Calu3 (cell line): ENCODE measurements around the gene PRR27. TPM values are rescaled to one million over a fixed set of nuclear protein-coding genes. Genes with fewer than 3 reads are reported as not detected.

Source experiments
- BruUV-seq: library from RNA; stranded (reverse); fragments of 400-500 nt; replicated peaks from 2 replicates; lab custom pipeline; 2021; lab: Mats Ljungman, UMichigan
- CTCF ChIA-PET: fragments of 300-600 bp; sonication (Branson Sonifier 250); formaldehyde crosslinking; loops from one replicate; lab custom pipeline; 2022; ENCODE audit warnings: antibody characterized with exemption; lab: Charles Lee
- DNase-seq: peaks from one replicate; pipeline ENCODE4 v3.0.0; 2022
- H3K27ac Mint-ChIP-seq: one replicate; pipeline ENCODE4 v1.8.0; 2022; ENCODE audit warnings: mixed read lengths; ENCODE audit not compliant: unreplicated experiment
- H3K27me3 Mint-ChIP-seq: one replicate; pipeline ENCODE4 v1.8.0; 2022; ENCODE audit warnings: mixed read lengths; ENCODE audit not compliant: unreplicated experiment
- H3K36me3 Mint-ChIP-seq: one replicate; pipeline ENCODE4 v1.8.0; 2022; ENCODE audit warnings: mild to moderate bottlenecking, moderate library complexity, mixed read lengths; ENCODE audit not compliant: insufficient read depth, unreplicated experiment
- H3K4me1 Mint-ChIP-seq: one replicate; pipeline ENCODE4 v1.8.0; 2022; ENCODE audit warnings: mild to moderate bottlenecking, low read depth, mixed read lengths; ENCODE audit not compliant: unreplicated experiment
- H3K4me3 Mint-ChIP-seq: one replicate; pipeline ENCODE4 v1.8.0; 2022; ENCODE audit warnings: mild to moderate bottlenecking, low read depth, moderate library complexity, mixed read lengths; ENCODE audit not compliant: unreplicated experiment
- H3K9me3 Mint-ChIP-seq: one replicate; pipeline ENCODE4 v1.8.0; 2022; ENCODE audit warnings: low read depth, mixed read lengths; ENCODE audit not compliant: unreplicated experiment
- CTCF ChIP-seq: fragments of 200-600 bp; IDR thresholded peaks from one replicate; pipeline ENCODE4 v1.8.0; 2022; ENCODE audit warnings: antibody characterized with exemption; ENCODE audit not compliant: unreplicated experiment
- intact Hi-C: fragments of 100-400 bp; cut with micrococcal nuclease; formaldehyde crosslinking; loops from one replicate; pipeline ENCODE4 v1.10.0; 2022; ENCODE audit not compliant: unreplicated experiment
- total RNA-seq: library from RNA; stranded (reverse); gene quantifications from 2 replicates; pipeline ENCODE4 v1.2.3, GENCODE V29; 2022

PRR27 gene
- total RNA-seq, 1 experiment from 2014 or later, result not detected

GRCh38 chr4:70192895-70193294 is 38.9 kb downstream of the PRR27 start:
- peaks cover 16% of the 10 kb centered on the region for H3K36me3 Mint-ChIP-seq
- no TSS peak for BruUV-seq
- DNase-seq, result no peak
- CTCF ChIA-PET, result interaction anchor here (2.7 kb wide), 1 partner anchor 27 kb away, joined by 9 read pairs; no protein-coding TSS in a partner anchor
- intact Hi-C loops, result loop anchor here (2.0 to 5.0 kb wide), 2 partner anchors 34 to 361 kb away; partner anchors contain the start of gene FDCSP
- H3K27me3 Mint-ChIP-seq, result no peaks in the 10 kb centered on the region
- peaks cover 24% of the 10 kb centered on the region for H3K4me1 Mint-ChIP-seq
- no peaks in the 10 kb centered on the region for H3K9me3 Mint-ChIP-seq
- no peak overlapping the region for H3K4me3 Mint-ChIP-seq
- H3K27ac Mint-ChIP-seq, result peak overlapping the region; percentile 91
- TF ChIP-seq CTCF, result no peak

- CTCF ChIA-PET, result no interaction called here
- no peak for TF ChIP-seq CTCF
Observed at GRCh38 chr4:70195425-70195824, 41.4 kb downstream of the PRR27 start, which contains the start of gene ODAM. Gene ODAM (plus strand): TSS chr4:70195725. CDS start chr4:70196544, 819 bp downstream.

GRCh38 chr4:70196857-70197256 is 42.8 kb downstream of the PRR27 start:
- no peak for TF ChIP-seq CTCF
- no peak for DNase-seq
- H3K4me3 Mint-ChIP-seq, result no peak overlapping the region
- no peaks in the 10 kb centered on the region for H3K9me3 Mint-ChIP-seq
- H3K4me1 Mint-ChIP-seq, result peaks cover 20% of the 10 kb centered on the region
- intact Hi-C loops, result loop anchor here (5.0 kb wide), 1 partner anchor 45 kb away; the partner anchor contains the start of gene CSN3
- peak overlapping the region; percentile 93 for H3K27ac Mint-ChIP-seq
- H3K27me3 Mint-ChIP-seq, result no peaks in the 10 kb centered on the region
- H3K36me3 Mint-ChIP-seq, result peaks cover 41% of the 10 kb centered on the region
- CTCF ChIA-PET, result interaction anchor here (0.9 kb wide), 1 partner anchor 9 kb away, joined by 4 read pairs; no protein-coding TSS in a partner anchor
- no TSS peak for BruUV-seq

More at GRCh38 chr4:70195425-70195824, 41.4 kb downstream of the PRR27 start, which contains the start of gene ODAM:
- H3K4me3 Mint-ChIP-seq, result no peak within 1 kb of the TSS
- peaks cover 32% of the 10 kb centered on the region for H3K36me3 Mint-ChIP-seq
- BruUV-seq, result no TSS peak
- no peaks in the 10 kb centered on the region for H3K27me3 Mint-ChIP-seq
- H3K9me3 Mint-ChIP-seq, result no peaks in the 10 kb centered on the region
- peak within 1 kb of the TSS; percentile 93 for H3K27ac Mint-ChIP-seq
- H3K4me1 Mint-ChIP-seq, result peaks cover 25% of the 10 kb centered on the region
- intact Hi-C loops, result loop anchor here (5.0 kb wide), 1 partner anchor 47 kb away; the partner anchor contains the start of gene CSN3
- no peak for DNase-seq

- H3K4me1 Mint-ChIP-seq, result peaks cover 15% of the 10 kb centered on the region
- peak overlapping the region; percentile 93 for H3K27ac Mint-ChIP-seq
- CTCF ChIA-PET, result interaction anchor here (0.6 to 1.0 kb wide), 3 partner anchors 14 to 20 kb away, joined by 3 to 5 read pairs (median 3); no protein-coding TSS in a partner anchor
- peaks cover 47% of the 10 kb centered on the region for H3K36me3 Mint-ChIP-seq
- H3K9me3 Mint-ChIP-seq, result no peaks in the 10 kb centered on the region
- TF ChIP-seq CTCF, result no peak
- no TSS peak for BruUV-seq
- H3K27me3 Mint-ChIP-seq, result no peaks in the 10 kb centered on the region
- DNase-seq, result peak; percentile 61
- peak overlapping the region; percentile 61 for H3K4me3 Mint-ChIP-seq
- intact Hi-C loops, result loop anchor here (5.0 kb wide), 1 partner anchor 44 kb away; the partner anchor contains the start of gene CSN3
Observed at GRCh38 chr4:70197842-70198241, 43.8 kb downstream of the PRR27 start.
